Astrocyte (in vitro differentiated cells and primary cell): ENCODE results near the gene POU2F2.

Experiments used
- EZH2 ChIP-seq: IDR thresholded peaks from 2 replicates; pipeline ENCODE4 v1.6.1; 2012; ENCODE audit warnings: mild to moderate bottlenecking, low read length, inconsistent platforms; ENCODE audit not compliant: insufficient read depth
- TF ChIP-seq, protein P1 (sequence below): IDR thresholded peaks from 2 replicates; pipeline ENCODE4 v1.5.1; 2011; ENCODE audit warnings: low read depth, mild to moderate bottlenecking, inconsistent platforms, low read length, moderate library complexity; ENCODE audit not compliant: insufficient read depth

DNA sequence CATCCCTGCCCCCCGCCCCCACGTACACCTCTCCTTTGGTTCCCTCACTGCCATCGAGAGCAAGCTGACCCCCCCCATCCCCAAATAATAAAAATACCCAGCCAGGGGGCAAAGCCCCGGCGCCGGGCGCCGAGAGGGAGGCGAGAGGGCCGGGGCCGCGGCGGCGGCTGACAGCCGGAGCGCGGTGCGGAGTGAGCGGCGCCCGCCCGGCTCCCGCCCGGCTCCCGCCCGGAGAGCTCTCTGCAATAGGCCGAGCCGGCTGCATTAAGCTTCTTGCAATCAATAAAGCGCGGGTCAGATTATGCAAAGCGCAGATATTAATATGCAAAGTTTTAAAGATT lies 44.4 kb upstream of the POU2F2 start:
- TF ChIP-seq, protein P1, sequence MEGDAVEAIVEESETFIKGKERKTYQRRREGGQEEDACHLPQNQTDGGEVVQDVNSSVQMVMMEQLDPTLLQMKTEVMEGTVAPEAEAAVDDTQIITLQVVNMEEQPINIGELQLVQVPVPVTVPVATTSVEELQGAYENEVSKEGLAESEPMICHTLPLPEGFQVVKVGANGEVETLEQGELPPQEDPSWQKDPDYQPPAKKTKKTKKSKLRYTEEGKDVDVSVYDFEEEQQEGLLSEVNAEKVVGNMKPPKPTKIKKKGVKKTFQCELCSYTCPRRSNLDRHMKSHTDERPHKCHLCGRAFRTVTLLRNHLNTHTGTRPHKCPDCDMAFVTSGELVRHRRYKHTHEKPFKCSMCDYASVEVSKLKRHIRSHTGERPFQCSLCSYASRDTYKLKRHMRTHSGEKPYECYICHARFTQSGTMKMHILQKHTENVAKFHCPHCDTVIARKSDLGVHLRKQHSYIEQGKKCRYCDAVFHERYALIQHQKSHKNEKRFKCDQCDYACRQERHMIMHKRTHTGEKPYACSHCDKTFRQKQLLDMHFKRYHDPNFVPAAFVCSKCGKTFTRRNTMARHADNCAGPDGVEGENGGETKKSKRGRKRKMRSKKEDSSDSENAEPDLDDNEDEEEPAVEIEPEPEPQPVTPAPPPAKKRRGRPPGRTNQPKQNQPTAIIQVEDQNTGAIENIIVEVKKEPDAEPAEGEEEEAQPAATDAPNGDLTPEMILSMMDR: no peak
- TF ChIP-seq EZH2: peak; percentile 1
